Endodermal cell (in vitro differentiated cells): ENCODE results near the gene TRIM62. TPM values are rescaled to one million over a fixed set of nuclear protein-coding genes. Genes with fewer than 3 reads are reported as not detected.

Experiments
- DNase-seq: peaks from one replicate; pipeline ENCODE4 v3.0.0-alpha.2; 2017
- H3K27ac ChIP-seq: 2 replicates; pipeline ENCODE4 v1.5.1; 2013; ENCODE audit warnings: mild to moderate bottlenecking, low read depth, low read length, moderate library complexity
- H3K27me3 ChIP-seq: 2 replicates; pipeline ENCODE4 v1.6.1; 2013; ENCODE audit warnings: mild to moderate bottlenecking, low read length, moderate library complexity; ENCODE audit not compliant: insufficient read depth, control insufficient read depth, poor library complexity, severe bottlenecking
- H3K36me3 ChIP-seq: 2 replicates; pipeline ENCODE4 v1.7.0; 2013; ENCODE audit warnings: mild to moderate bottlenecking, low read length, moderate library complexity; ENCODE audit not compliant: control insufficient read depth, insufficient read depth
- H3K4me1 ChIP-seq: one replicate; pipeline ENCODE4 v1.7.0; 2013; ENCODE audit warnings: low read length; ENCODE audit not compliant: control insufficient read depth, insufficient read depth
- H3K4me3 ChIP-seq: 2 replicates; pipeline ENCODE4 v1.5.1; 2013; ENCODE audit warnings: mild to moderate bottlenecking, low read length, moderate library complexity
- H3K9ac ChIP-seq: 2 replicates; pipeline ENCODE4 v1.6.1; 2013; ENCODE audit warnings: mild to moderate bottlenecking, low read length, moderate library complexity; ENCODE audit not compliant: poor library complexity, severe bottlenecking; ENCODE audit errors: extremely low read depth
- H3K9me3 ChIP-seq: 2 replicates; pipeline ENCODE4 v1.6.1; 2013; ENCODE audit warnings: mild to moderate bottlenecking, low read length, moderate library complexity; ENCODE audit not compliant: control insufficient read depth
- H3K27ac Mint-ChIP-seq: 2 replicates; pipeline ENCODE4 v1.8.0; 2020; ENCODE audit warnings: mixed read lengths
- H3K27me3 Mint-ChIP-seq: 2 replicates; pipeline ENCODE4 v1.8.0; 2021; ENCODE audit warnings: mild to moderate bottlenecking, mixed read lengths; ENCODE audit not compliant: insufficient read depth
- H3K36me3 Mint-ChIP-seq: 2 replicates; pipeline ENCODE4 v1.8.0; 2020; ENCODE audit warnings: low read depth, mixed read lengths
- H3K4me1 Mint-ChIP-seq: 2 replicates; pipeline ENCODE4 v1.8.0; 2020; ENCODE audit warnings: mixed read lengths
- H3K4me3 Mint-ChIP-seq: 2 replicates; pipeline ENCODE4 v1.8.0; 2020; ENCODE audit warnings: mild to moderate bottlenecking, moderate library complexity, mixed read lengths
- H3K9me3 Mint-ChIP-seq: 2 replicates; pipeline ENCODE4 v1.8.0; 2020; ENCODE audit warnings: mild to moderate bottlenecking, mixed read lengths
- CTCF ChIP-seq: fragments of 200-600 bp; sonication (generic); conservative IDR thresholded peaks from 2 replicates; pipeline ENCODE4 v1.5.0; 2021; ENCODE audit warnings: antibody characterized with exemption, mild to moderate bottlenecking
- WGBS, 2 experiments: methylation state at CpG; one replicate each; pipeline versions ENCODE4 v1.1.5 to v1.1.7; 2013; ENCODE audit warnings: missing lambda C conversion rate in 2 of 2, mixed read lengths in 1 of 2; ENCODE audit not compliant: insufficient coverage in 1 of 2, insufficient read length in 1 of 2; 5-methylcytosine and 5-hydroxymethylcytosine counted together
- long read RNA-seq, 4 experiments: library from polyadenylated mRNA in 2 of 4; library from RNA in 1 of 4; library from capped mRNA in 1 of 4; stranded (forward) in 3 of 4; unstranded in 1 of 4; transcript quantifications; one replicate each; pipeline ENCODE4 v2.0.0, GENCODE V29; 2020 to 2021; ENCODE audit warnings: inconsistent platforms in 1 of 4
- polyA plus RNA-seq, 2 experiments: library from polyadenylated mRNA; stranded (reverse); fragments of 50-300 nt; gene quantifications; one replicate each; pipeline ENCODE4 v1.2.3, GENCODE V29; 2013
- total RNA-seq, 2 donors: library from RNA; stranded (reverse); fragmentation: NEBNext Ultra II Directional in 1 of 2; extraction: Animal tissue kit (Norgen Biotek cat#: 25700) in 1 of 2; gene quantifications; 2 replicates in 1 of 2; 3 replicates in 1 of 2; pipeline ENCODE4 v1.2.1, GENCODE V29; 2021

Gene TRIM62
- total RNA-seq: 1 to 10 TPM; 5.1 to 6.0 TPM
- 9.4 TPM for polyA plus RNA-seq (2013, experiment 1 of 2)
- 8.0 TPM for polyA plus RNA-seq (2013, experiment 2 of 2)
- long read RNA-seq, experiment 1, partial matches to known transcripts: 0 of 1 reads
- long read RNA-seq, experiment 1, other reads (novel, unspliced or antisense): 0 of 1 reads
- long read RNA-seq, experiment 2, transcript TRIM62-201 (5 exons, 3,437 nt): major isoform, 11 of 19 reads
- long read RNA-seq, experiment 2, partial matches to known transcripts: 0 of 19 reads
- long read RNA-seq, experiment 2, other reads (novel, unspliced or antisense): 8 of 19 reads
- long read RNA-seq, experiment 3, partial matches to known transcripts: 2 of 9 reads
- long read RNA-seq, experiment 3, other reads (novel, unspliced or antisense): 7 of 9 reads
- long read RNA-seq, experiment 4: 0 reads

GRCh38 chr1:33181921-33182341, at the start of gene TRIM62:
TRIM62 (minus strand) TSS chr1:33182043; CDS start chr1:33181432, 611 bp downstream.
- 1% methylated on average over 35 of the region's 35 CpGs; no CpG with 5 or more reads in 1 of the 2 experiments for WGBS, 2 experiments
- peaks cover 12% of the 10 kb centered on the region for H3K27me3 ChIP-seq
- H3K4me3 Mint-ChIP-seq: peak within 1 kb of the TSS; percentile 67
- no peaks in the 10 kb centered on the region for H3K9me3 Mint-ChIP-seq
- no peaks in the 10 kb centered on the region for H3K36me3 ChIP-seq
- H3K4me3 ChIP-seq: peak within 1 kb of the TSS; percentile 75
- peaks cover 10% of the 10 kb centered on the region for H3K4me1 Mint-ChIP-seq
- peak; percentile 93 for DNase-seq
- no peak for TF ChIP-seq CTCF
- H3K4me1 ChIP-seq: no peaks in the 10 kb centered on the region
- H3K27ac ChIP-seq: peak within 1 kb of the TSS; percentile 50
- H3K27ac Mint-ChIP-seq: peak within 1 kb of the TSS; percentile 62
- no peaks in the 10 kb centered on the region for H3K9me3 ChIP-seq
- no peaks in the 10 kb centered on the region for H3K36me3 Mint-ChIP-seq
- H3K9ac ChIP-seq: no peak within 1 kb of the TSS
- peaks cover 28% of the 10 kb centered on the region for H3K27me3 Mint-ChIP-seq

DNA sequence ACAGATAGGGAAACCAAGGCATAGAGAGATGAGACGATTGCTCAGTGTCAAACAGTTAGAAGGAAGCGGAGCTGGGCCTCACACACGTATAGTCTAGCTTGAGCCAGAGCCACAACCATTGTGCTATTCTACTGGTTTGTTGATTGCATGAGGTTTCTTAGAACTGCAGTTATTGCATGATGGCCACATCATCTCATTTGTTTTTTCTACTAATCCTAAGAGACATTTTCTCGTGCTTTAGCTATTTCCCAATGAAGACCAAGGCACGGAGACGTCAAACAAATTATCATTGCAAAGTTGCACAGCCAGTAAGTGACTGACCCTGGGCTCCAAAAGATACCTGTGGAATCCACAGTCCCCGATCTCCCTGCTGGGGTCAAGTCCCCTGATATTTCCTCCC, 49.3 kb upstream of the TRIM62 start:
- H3K36me3 Mint-ChIP-seq: no peaks in the 10 kb centered on the region

DNA sequence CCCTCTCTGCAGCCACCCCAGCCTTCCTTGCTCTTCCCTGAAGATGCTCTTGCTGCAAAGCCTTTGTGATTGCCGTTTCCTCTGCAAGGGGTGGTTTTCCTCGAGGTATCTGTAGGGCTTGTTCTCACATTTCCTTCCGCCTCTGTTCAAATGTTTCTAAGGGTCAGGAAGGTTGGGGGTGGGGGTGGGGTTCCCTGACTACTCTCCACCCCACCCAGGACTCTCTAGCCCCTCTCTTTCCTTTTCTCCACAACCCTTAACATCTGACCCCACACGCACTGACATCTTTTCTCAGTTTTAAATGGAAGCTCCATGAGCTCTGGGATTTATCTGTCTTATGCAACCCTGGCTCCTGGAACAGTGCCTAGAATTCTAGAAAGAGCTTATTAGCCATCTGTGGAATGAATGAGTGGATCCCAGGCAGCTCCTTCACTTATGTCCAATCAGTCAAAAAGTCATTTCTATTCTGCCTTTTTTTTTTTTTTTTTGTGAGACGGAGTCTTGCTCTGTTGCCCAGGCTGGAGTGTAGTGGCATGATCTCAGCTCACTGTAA, 47.2 kb upstream of the TRIM62 start:
- Mint-ChIP-seq H3K9me3 (peaks cover 10% of the 10 kb centered on the region), H3K4me1 (peaks cover 9% of the 10 kb centered on the region), H3K36me3 (no peaks in the 10 kb centered on the region), H3K27ac (no peak overlapping the region), H3K27me3 (peaks cover 20% of the 10 kb centered on the region), H3K4me3 (no peak overlapping the region)
- no peak for TF ChIP-seq CTCF
- peaks cover 6% of the 10 kb centered on the region for H3K27me3 ChIP-seq
- DNase-seq: no peak
- H3K9me3 ChIP-seq: peaks cover 11% of the 10 kb centered on the region
- no peaks in the 10 kb centered on the region for H3K4me1 ChIP-seq
- H3K27ac ChIP-seq: no peak overlapping the region
- no peak overlapping the region for H3K4me3 ChIP-seq
- no peak overlapping the region for H3K9ac ChIP-seq
- no peaks in the 10 kb centered on the region for H3K36me3 ChIP-seq
- 61% methylated on average over 4 of the region's 5 CpGs; no CpG with 5 or more reads in 1 of the 2 experiments for WGBS, 2 experiments

More for the DNA sequence above, 49.3 kb upstream of the TRIM62 start:
- no peak overlapping the region for H3K27ac Mint-ChIP-seq
- H3K9me3 Mint-ChIP-seq: no peaks in the 10 kb centered on the region
- DNase-seq: no peak
- no peak overlapping the region for H3K4me3 Mint-ChIP-seq
- Histone ChIP-seq H3K36me3 (no peaks in the 10 kb centered on the region), H3K4me1 (no peaks in the 10 kb centered on the region), H3K4me3 (no peak overlapping the region), H3K27me3 (peaks cover 6% of the 10 kb centered on the region), H3K27ac (no peak overlapping the region), H3K9me3 (no peaks in the 10 kb centered on the region), H3K9ac (no peak overlapping the region)
- H3K4me1 Mint-ChIP-seq: peaks cover 9% of the 10 kb centered on the region
- 91 to 94% methylated on average over 6 to 7 of the region's 7 CpGs for WGBS, 2 experiments
- no peak for TF ChIP-seq CTCF
- peaks cover 17% of the 10 kb centered on the region for H3K27me3 Mint-ChIP-seq
